ENCODE results near the gene INO80.

Gene INO80

DNA sequence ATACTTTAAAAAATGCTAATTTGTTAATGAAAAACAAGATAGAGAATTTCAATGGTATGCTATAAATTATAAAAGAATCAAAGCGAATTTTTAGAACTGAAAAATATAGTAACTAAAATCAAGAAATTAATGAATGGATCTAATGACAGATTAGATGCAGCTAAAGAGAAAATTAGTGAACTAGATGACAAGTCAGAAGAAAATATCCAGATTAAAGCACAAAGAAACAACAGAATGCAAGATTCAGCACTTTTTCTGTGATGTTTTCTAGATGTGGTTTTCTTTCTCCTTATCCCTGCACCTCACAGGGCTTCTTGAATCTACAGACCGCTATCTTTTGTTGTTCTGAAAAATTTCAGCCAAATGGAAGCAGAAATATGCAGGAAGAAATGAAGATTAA lies 54.4 kb downstream of the INO80 start:
- no peak for ATAC-seq
- TF ChIP-seq ZNF8 (CRISPR knock-in tag; IDR thresholded peaks at IDR 0.05) (no peak), GLIS3 (CRISPR knock-in tag; IDR thresholded peaks at IDR 0.05) (no peak), ZFP30 (CRISPR knock-in tag; IDR thresholded peaks at IDR 0.05) (peak; percentile 98), ESRRG (CRISPR knock-in tag; IDR thresholded peaks at IDR 0.05) (no peak)

DNA sequence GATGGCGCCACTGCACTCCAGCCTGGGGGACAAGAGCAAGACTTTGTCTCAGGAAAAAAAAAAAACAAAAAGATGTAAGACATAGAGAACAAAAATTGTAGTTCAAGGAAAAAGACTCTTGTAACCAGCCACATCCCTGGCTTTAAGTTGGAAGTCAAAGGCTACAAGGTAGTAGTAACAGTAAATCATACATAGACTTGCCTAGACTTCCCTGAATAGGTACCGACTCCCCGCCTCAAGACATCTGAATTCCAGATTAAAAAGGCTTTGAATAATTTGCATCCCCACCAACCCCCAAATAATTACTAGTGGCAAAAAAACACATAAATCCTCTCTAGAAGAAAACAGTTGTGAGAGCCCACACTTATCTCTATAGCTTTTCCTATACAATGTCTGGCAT lies 55.6 kb downstream of the INO80 start:
- TF ChIP-seq, protein P1, sequence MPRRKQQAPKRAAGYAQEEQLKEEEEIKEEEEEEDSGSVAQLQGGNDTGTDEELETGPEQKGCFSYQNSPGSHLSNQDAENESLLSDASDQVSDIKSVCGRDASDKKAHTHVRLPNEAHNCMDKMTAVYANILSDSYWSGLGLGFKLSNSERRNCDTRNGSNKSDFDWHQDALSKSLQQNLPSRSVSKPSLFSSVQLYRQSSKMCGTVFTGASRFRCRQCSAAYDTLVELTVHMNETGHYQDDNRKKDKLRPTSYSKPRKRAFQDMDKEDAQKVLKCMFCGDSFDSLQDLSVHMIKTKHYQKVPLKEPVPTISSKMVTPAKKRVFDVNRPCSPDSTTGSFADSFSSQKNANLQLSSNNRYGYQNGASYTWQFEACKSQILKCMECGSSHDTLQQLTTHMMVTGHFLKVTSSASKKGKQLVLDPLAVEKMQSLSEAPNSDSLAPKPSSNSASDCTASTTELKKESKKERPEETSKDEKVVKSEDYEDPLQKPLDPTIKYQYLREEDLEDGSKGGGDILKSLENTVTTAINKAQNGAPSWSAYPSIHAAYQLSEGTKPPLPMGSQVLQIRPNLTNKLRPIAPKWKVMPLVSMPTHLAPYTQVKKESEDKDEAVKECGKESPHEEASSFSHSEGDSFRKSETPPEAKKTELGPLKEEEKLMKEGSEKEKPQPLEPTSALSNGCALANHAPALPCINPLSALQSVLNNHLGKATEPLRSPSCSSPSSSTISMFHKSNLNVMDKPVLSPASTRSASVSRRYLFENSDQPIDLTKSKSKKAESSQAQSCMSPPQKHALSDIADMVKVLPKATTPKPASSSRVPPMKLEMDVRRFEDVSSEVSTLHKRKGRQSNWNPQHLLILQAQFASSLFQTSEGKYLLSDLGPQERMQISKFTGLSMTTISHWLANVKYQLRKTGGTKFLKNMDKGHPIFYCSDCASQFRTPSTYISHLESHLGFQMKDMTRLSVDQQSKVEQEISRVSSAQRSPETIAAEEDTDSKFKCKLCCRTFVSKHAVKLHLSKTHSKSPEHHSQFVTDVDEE (CRISPR knock-in tag; IDR thresholded peaks at IDR 0.05), result no peak
- TF ChIP-seq TOX (CRISPR knock-in tag; IDR thresholded peaks at IDR 0.05; ENCODE audit: borderline replicate concordance) (no peak), ESRRG (CRISPR knock-in tag; IDR thresholded peaks at IDR 0.05) (no peak), ARNTL (CRISPR knock-in tag; IDR thresholded peaks at IDR 0.05; ENCODE audit: borderline replicate concordance, low read depth) (no peak), GLIS3 (CRISPR knock-in tag; IDR thresholded peaks at IDR 0.05) (no peak), TCF4 (CRISPR knock-in tag; IDR thresholded peaks at IDR 0.05; ENCODE audit: borderline replicate concordance) (no peak), BACH2 (CRISPR knock-in tag; IDR thresholded peaks at IDR 0.05; ENCODE audit: borderline replicate concordance) (no peak), ZNF70 (CRISPR knock-in tag; IDR thresholded peaks at IDR 0.05) (no peak), SNAI2 (CRISPR knock-in tag; IDR thresholded peaks at IDR 0.05) (no peak), RARB (CRISPR knock-in tag; IDR thresholded peaks at IDR 0.05) (no peak)
- TF ChIP-seq, protein P2, sequence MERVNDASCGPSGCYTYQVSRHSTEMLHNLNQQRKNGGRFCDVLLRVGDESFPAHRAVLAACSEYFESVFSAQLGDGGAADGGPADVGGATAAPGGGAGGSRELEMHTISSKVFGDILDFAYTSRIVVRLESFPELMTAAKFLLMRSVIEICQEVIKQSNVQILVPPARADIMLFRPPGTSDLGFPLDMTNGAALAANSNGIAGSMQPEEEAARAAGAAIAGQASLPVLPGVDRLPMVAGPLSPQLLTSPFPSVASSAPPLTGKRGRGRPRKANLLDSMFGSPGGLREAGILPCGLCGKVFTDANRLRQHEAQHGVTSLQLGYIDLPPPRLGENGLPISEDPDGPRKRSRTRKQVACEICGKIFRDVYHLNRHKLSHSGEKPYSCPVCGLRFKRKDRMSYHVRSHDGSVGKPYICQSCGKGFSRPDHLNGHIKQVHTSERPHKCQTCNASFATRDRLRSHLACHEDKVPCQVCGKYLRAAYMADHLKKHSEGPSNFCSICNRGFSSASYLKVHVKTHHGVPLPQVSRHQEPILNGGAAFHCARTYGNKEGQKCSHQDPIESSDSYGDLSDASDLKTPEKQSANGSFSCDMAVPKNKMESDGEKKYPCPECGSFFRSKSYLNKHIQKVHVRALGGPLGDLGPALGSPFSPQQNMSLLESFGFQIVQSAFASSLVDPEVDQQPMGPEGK (CRISPR knock-in tag; IDR thresholded peaks at IDR 0.05; ENCODE audit: borderline replicate concordance), result no peak
- TF ChIP-seq, protein P3, sequence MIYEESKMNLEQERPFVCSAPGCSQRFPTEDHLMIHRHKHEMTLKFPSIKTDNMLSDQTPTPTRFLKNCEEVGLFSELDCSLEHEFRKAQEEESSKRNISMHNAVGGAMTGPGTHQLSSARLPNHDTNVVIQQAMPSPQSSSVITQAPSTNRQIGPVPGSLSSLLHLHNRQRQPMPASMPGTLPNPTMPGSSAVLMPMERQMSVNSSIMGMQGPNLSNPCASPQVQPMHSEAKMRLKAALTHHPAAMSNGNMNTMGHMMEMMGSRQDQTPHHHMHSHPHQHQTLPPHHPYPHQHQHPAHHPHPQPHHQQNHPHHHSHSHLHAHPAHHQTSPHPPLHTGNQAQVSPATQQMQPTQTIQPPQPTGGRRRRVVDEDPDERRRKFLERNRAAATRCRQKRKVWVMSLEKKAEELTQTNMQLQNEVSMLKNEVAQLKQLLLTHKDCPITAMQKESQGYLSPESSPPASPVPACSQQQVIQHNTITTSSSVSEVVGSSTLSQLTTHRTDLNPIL (CRISPR knock-in tag; IDR thresholded peaks at IDR 0.05; ENCODE audit: low read depth), result no peak
- TF ChIP-seq, protein P4, sequence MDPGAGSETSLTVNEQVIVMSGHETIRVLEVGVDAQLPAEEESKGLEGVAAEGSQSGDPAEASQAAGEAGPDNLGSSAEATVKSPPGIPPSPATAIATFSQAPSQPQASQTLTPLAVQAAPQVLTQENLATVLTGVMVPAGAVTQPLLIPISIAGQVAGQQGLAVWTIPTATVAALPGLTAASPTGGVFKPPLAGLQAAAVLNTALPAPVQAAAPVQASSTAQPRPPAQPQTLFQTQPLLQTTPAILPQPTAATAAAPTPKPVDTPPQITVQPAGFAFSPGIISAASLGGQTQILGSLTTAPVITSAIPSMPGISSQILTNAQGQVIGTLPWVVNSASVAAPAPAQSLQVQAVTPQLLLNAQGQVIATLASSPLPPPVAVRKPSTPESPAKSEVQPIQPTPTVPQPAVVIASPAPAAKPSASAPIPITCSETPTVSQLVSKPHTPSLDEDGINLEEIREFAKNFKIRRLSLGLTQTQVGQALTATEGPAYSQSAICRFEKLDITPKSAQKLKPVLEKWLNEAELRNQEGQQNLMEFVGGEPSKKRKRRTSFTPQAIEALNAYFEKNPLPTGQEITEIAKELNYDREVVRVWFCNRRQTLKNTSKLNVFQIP (CRISPR knock-in tag; IDR thresholded peaks at IDR 0.05; ENCODE audit: borderline replicate concordance, low read depth), result no peak
- ATAC-seq, result no peak

DNA sequence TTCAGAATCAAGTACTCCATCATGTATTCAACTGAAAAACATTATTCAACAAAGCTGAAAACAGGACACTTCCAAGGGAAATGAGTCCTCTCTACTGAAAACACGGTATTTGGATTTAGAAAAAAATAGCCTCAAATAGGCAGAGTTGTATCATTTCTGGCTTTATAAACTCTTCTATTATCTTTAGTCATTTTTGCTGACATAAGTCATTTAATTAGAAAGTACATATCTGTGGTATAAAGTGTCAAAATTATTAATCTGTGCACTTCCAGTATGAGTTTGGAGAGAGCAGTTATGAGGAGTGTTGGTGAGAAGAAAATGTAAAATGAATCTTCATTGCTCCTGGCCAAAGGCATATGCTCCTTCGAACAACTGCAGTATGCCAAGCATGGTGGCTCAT lies 59.3 kb downstream of the INO80 start:
- no peak for ATAC-seq
- TF ChIP-seq BACH2 (CRISPR knock-in tag; IDR thresholded peaks at IDR 0.05; ENCODE audit: borderline replicate concordance) (no peak), SNAI2 (CRISPR knock-in tag; IDR thresholded peaks at IDR 0.05) (no peak), GLIS3 (CRISPR knock-in tag; IDR thresholded peaks at IDR 0.05) (no peak), ARNTL (CRISPR knock-in tag; IDR thresholded peaks at IDR 0.05; ENCODE audit: borderline replicate concordance, low read depth) (no peak), OSR1 (CRISPR knock-in tag; IDR thresholded peaks at IDR 0.05) (no peak), ISL1 (CRISPR knock-in tag; IDR thresholded peaks at IDR 0.05) (no peak), ZNF8 (CRISPR knock-in tag; IDR thresholded peaks at IDR 0.05) (no peak), ZC3H10 (CRISPR knock-in tag; IDR thresholded peaks at IDR 0.05) (no peak), TCF4 (CRISPR knock-in tag; IDR thresholded peaks at IDR 0.05; ENCODE audit: borderline replicate concordance) (no peak), ZNF565 (CRISPR knock-in tag; conservative IDR thresholded peaks at IDR 0.05; ENCODE audit: low read depth) (no peak), ZNF70 (CRISPR knock-in tag; IDR thresholded peaks at IDR 0.05) (no peak), TOX (CRISPR knock-in tag; IDR thresholded peaks at IDR 0.05; ENCODE audit: borderline replicate concordance) (no peak), CSDC2 (CRISPR knock-in tag; IDR thresholded peaks at IDR 0.05) (no peak)
- TF ChIP-seq, protein P5, sequence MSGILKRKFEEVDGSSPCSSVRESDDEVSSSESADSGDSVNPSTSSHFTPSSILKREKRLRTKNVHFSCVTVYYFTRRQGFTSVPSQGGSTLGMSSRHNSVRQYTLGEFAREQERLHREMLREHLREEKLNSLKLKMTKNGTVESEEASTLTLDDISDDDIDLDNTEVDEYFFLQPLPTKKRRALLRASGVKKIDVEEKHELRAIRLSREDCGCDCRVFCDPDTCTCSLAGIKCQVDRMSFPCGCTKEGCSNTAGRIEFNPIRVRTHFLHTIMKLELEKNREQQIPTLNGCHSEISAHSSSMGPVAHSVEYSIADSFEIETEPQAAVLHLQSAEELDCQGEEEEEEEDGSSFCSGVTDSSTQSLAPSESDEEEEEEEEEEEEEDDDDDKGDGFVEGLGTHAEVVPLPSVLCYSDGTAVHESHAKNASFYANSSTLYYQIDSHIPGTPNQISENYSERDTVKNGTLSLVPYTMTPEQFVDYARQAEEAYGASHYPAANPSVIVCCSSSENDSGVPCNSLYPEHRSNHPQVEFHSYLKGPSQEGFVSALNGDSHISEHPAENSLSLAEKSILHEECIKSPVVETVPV (CRISPR knock-in tag; IDR thresholded peaks at IDR 0.05), result no peak
- TF ChIP-seq, protein P3 (CRISPR knock-in tag; IDR thresholded peaks at IDR 0.05; ENCODE audit: low read depth), result no peak
- TF ChIP-seq, protein P4 (CRISPR knock-in tag; IDR thresholded peaks at IDR 0.05; ENCODE audit: borderline replicate concordance, low read depth), result no peak
- TF ChIP-seq, protein P1 (CRISPR knock-in tag; IDR thresholded peaks at IDR 0.05), result no peak
